GM18951 (cell line): ENCODE results near the gene ZBTB2.
"Not testable (repeated sequence)": the region's sequence is repeated elsewhere in the genome, so short reads cannot be mapped to it uniquely, and the experiment has no call there.

Experiments used
- POLR2A ChIP-seq: IDR thresholded peaks from 4 replicates; pipeline ENCODE4 v1.6.1; 2011; ENCODE audit warnings: mild to moderate bottlenecking; ENCODE audit not compliant: insufficient read length, insufficient read depth; ENCODE audit errors: extremely low read depth
- in situ Hi-C: fragments of 300-500 bp; cut with MboI; formaldehyde crosslinking; loops from one replicate; pipeline ENCODE4 v1.12.0; 2022; ENCODE audit warnings: low sequenced_read_pairs, mixed read lengths, inconsistent platforms; ENCODE audit not compliant: unreplicated experiment

Gene ZBTB2

DNA sequence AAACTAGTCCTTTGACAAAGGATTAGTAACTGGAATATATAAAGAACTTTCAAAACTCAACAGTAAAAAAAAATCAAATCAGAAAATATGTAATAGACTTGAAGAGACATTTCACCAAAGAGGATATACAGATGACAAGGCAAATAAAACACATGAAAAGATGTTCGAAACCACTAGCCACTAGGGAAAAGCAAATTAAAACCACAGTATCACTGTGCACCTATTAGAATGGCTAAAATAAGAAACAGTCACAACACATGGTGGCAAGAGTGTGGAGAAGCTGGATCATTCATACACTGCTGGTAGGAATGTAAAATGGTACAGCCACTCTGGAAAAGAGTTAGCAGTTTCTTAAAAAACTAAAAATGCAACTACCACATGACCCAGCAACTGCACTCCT, 14.9 kb downstream of the ZBTB2 start:
- in situ Hi-C loops: no loop called here
- no peak for TF ChIP-seq POLR2A

- no peak for TF ChIP-seq POLR2A
- in situ Hi-C loops: no loop called here
Observed at GRCh38 chr6:151375833-151376232, 15.5 kb downstream of the ZBTB2 start.

DNA sequence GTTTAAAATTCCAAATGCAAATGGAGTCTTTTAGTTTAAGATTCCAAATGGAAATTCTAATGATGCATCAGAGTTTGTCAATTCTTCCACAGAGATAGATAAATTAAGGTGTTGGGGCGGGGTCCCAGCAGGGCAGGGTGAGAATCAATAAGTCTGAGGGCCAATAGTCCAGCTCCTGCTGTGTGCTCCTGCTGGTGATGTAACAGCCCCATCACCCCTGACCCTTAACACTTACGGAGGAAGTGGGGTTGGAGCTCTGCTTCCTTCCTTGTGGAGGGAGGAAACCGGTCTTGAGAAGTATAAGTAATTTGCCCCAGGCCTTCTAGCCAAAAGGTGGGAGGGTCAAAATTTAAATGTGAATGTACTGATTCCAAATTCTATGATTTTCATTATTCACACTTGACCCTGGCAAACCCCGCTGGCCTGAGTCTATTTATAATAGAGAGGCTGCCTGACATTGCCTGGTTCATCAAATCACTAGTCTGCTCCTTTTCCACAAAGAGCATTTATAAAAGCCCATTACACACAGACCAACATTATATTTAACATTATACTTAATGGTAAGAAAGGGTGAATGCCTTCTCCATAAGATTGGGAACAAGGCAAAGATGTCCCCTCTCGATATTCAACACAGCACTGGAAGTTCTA, 17.2 kb downstream of the ZBTB2 start:
- TF ChIP-seq POLR2A: no peak
- in situ Hi-C loops: no loop called here

DNA sequence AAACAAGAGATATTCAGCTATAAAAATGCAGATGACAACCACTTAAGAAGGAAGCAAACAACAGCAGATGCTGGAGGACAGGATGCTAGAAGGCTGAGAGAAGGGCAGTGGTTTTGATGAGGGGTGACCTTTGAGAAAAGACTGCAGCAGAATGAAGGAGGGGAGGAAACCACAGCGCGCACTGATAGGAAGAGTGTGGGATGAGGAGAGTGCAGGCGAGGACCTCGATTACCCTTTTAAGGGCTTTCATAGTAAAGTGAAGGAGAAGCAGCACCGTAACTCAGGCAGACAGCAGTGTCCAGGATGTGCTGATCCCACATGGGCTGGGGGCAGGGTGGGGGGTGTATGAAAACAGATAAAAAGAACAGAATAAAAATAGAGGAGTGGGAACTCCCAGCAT, 19.2 kb downstream of the ZBTB2 start:
- TF ChIP-seq POLR2A: no peak
- in situ Hi-C loops: no loop called here

GRCh38 chr6:151370509-151371078, 20.8 kb downstream of the ZBTB2 start:
- in situ Hi-C loops: no loop called here
- no peak for TF ChIP-seq POLR2A

DNA sequence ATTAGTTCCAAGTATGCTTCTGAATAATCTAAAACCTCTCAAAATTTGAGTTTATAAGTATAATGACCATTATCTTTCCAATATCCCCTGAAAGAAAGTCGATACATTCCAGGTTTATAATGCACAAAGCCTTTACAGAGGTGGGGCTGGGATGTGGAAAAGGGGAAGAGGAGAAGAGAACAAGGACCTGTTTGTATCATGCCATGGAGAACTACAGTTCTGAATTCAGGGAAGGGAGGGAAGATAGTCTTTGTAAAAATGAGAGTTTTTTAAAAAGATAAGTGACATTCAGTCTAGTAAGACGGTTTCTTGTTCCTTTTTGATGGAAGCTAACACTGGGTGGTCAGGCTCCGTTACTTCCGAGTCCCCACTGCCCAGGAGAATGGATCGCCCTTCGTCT, 26.1 kb downstream of the ZBTB2 start:
- TF ChIP-seq POLR2A: no peak

GRCh38 chr6:151359486-151359885, 31.9 kb downstream of the ZBTB2 start:
- in situ Hi-C loops: no loop called here
- no peak for TF ChIP-seq POLR2A

More for the DNA sequence above, 26.1 kb downstream of the ZBTB2 start:
- in situ Hi-C loops: no loop called here

GRCh38 chr6:151358475-151358874, 32.9 kb downstream of the ZBTB2 start:
- in situ Hi-C loops: no loop called here

GRCh38 chr6:151357758-151358436, 33.5 kb downstream of the ZBTB2 start:
- in situ Hi-C loops: no loop called here
- TF ChIP-seq POLR2A: no peak

More at GRCh38 chr6:151358475-151358874, 32.9 kb downstream of the ZBTB2 start:
- no peak for TF ChIP-seq POLR2A

DNA sequence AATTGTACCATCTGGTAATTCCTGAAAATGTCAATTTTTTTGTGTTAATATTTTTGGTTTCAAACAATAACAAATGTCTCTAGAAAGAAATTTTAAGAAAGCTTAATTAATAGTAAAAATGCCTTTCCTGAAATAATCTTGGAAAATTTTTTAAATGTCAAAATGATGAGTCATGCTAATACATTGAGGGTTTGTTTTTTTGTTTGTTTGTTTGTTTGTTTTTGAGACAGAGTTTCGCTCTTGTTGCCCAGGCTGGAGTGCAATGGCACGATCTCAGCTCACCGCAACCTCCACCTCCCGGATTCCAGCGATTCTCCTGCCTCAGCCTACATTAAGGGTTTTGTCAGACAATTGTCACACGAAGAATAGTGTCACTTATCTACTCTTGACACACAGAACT, 34.4 kb downstream of the ZBTB2 start:
- in situ Hi-C loops: not testable (repeated sequence)

- in situ Hi-C loops: no loop called here
- no peak for TF ChIP-seq POLR2A
Observed at GRCh38 chr6:151353795-151354194, 37.6 kb downstream of the ZBTB2 start.

DNA sequence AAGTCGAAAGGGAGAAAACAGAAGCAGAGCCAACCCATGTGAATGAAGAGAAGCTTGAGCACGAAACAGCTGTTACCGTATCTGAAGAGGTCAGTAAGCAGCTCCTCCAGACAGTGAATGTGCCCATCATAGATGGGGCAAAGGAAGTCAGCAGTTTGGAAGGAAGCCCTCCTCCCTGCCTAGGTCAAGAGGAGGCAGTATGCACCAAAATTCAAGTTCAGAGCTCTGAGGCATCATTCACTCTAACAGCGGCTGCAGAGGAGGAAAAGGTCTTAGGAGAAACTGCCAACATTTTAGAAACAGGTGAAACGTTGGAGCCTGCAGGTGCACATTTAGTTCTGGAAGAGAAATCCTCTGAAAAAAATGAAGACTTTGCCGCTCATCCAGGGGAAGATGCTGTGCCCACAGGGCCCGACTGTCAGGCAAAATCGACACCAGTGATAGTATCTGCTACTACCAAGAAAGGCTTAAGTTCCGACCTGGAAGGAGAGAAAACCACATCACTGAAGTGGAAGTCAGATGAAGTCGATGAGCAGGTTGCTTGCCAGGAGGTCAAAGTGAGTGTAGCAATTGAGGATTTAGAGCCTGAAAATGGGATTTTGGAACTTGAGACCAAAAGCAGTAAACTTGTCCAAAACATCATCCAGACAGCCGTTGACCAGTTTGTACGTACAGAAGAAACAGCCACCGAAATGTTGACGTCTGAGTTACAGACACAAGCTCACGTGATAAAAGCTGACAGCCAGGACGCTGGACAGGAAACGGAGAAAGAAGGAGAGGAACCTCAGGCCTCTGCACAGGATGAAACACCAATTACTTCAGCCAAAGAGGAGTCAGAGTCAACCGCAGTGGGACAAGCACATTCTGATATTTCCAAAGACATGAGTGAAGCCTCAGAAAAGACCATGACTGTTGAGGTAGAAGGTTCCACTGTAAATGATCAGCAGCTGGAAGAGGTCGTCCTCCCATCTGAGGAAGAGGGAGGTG, 38.7 kb downstream of the ZBTB2 start:
- no peak for TF ChIP-seq POLR2A
- in situ Hi-C loops: no loop called here

DNA sequence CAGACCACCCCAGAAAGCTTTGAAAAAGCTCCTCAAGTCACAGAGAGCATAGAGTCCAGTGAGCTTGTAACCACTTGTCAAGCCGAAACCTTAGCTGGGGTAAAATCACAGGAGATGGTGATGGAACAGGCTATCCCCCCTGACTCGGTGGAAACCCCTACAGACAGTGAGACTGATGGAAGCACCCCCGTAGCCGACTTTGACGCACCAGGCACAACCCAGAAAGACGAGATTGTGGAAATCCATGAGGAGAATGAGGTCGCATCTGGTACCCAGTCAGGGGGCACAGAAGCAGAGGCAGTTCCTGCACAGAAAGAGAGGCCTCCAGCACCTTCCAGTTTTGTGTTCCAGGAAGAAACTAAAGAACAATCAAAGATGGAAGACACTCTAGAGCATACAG, 39.6 kb downstream of the ZBTB2 start:
- no peak for TF ChIP-seq POLR2A
- in situ Hi-C loops: no loop called here

DNA sequence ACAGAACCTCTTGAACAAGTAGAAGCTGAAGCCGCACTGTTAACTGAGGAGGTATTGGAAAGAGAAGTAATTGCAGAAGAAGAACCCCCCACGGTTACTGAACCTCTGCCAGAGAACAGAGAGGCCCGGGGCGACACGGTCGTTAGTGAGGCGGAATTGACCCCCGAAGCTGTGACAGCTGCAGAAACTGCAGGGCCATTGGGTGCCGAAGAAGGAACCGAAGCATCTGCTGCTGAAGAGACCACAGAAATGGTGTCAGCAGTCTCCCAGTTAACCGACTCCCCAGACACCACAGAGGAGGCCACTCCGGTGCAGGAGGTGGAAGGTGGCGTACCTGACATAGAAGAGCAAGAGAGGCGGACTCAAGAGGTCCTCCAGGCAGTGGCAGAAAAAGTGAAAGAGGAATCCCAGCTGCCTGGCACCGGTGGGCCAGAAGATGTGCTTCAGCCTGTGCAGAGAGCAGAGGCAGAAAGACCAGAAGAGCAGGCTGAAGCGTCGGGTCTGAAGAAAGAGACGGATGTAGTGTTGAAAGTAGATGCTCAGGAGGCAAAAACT, 40.1 kb downstream of the ZBTB2 start:
- in situ Hi-C loops: no loop called here
- no peak for TF ChIP-seq POLR2A
